GM13976 (cell line): ENCODE measurements around the gene ZBTB34.

ENCODE experiments used
- DNase-seq: peaks from one replicate; pipeline ENCODE4 v3.0.0; 2012; ENCODE audit warnings: low spot score
- CTCF ChIP-seq: IDR thresholded peaks from 2 replicates; pipeline ENCODE4 v1.5.1; 2012; ENCODE audit warnings: borderline replicate concordance, mild to moderate bottlenecking; ENCODE audit not compliant: insufficient read depth; ENCODE audit errors: extremely low read depth, missing control alignments, control extremely low read depth
- in situ Hi-C: fragments of 300-500 bp; cut with MboI; formaldehyde crosslinking; loops from one replicate; pipeline ENCODE4 v1.12.0; 2022; ENCODE audit warnings: low sequenced_read_pairs, mixed read lengths, inconsistent platforms; ENCODE audit not compliant: unreplicated experiment

The ZBTB34 gene

DNA sequence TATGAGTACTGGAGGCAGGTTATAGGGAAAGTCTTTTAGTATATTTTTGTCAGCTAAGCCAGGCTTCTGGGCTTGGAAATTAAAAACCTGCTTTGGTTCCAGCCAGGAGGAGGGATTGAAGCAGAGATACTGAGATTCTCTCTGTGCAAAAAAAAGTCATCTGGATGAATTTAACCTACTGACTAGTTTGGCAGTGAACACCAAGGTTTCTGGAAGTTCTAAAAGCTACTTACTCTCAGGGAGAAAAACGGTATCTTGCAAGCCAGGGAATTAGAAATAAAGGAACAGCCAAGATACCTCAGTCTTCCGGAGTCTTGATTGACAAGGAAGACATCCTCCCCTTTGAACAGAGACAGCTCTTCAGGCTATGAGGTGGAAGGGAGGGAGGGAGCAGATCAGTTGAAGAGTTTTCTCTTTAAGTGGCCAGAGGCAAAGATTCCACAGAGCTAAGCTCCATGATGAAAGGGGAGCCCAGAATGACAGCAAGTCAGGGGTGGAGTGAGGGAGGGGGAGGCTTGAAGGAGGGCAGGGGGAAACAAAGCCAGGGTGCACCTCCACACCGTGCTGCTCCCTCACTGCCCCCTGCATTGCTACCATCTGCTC is 8.3 kb upstream of the ZBTB34 start:
- no peak for TF ChIP-seq CTCF
- DNase-seq, result no peak
- in situ Hi-C loops, result no loop called here

- DNase-seq, result no peak
- TF ChIP-seq CTCF, result no peak
- in situ Hi-C loops, result no loop called here
These were observed 6.8 kb upstream of the ZBTB34 start for GRCh38 chr9:126853667-126854066.

- no peak for TF ChIP-seq CTCF
- in situ Hi-C loops, result no loop called here
- DNase-seq, result no peak
These were observed 5.7 kb upstream of the ZBTB34 start for GRCh38 chr9:126854734-126855133.

GRCh38 chr9:126856326-126856877 is 4.0 kb upstream of the ZBTB34 start:
- in situ Hi-C loops, result no loop called here
- no peak for TF ChIP-seq CTCF
- DNase-seq, result no peak

- no peak for TF ChIP-seq CTCF
- in situ Hi-C loops, result no loop called here
- no peak for DNase-seq
These were observed 3.0 kb upstream of the ZBTB34 start for GRCh38 chr9:126857261-126857960.

DNA sequence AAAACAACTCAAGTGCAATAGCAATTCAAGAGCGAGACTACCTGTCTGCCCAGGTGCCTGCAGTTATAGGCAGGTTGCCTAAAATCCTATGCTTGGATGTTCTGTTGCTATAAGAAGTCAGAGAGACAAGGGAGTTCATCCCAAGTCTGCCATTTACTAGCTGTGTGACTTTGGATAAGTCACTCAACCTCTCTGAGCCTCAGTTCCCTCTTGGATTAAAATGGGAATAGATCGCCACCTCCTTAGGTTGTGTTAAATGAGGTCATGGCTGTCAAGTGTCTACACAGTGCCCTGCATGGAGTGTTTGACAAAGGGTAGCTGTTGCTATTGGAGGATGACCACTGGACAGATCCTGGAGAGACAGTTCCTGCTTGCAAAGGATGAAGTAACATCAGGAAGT is 1.3 kb upstream of the ZBTB34 start:
- DNase-seq, result no peak
- TF ChIP-seq CTCF, result no peak
- in situ Hi-C loops, result no loop called here
